HG03135 (cell line): ENCODE measurements around the gene YJU2.

Experiments
- ATAC-seq: cut with Tn5 transposase; IDR thresholded peaks from one replicate; pipeline ENCODE4 v1.9.1; 2021; ENCODE audit warnings: mild to moderate bottlenecking, moderate library complexity; ENCODE audit not compliant: unreplicated experiment

The YJU2 gene

GRCh38 chr19:4295972-4296771, 49.3 kb downstream of the YJU2 start:
- no peak for ATAC-seq

- ATAC-seq: no peak
Measured at GRCh38 chr19:4297901-4298809, 51.3 kb downstream of the YJU2 start.

GRCh38 chr19:4298810-4299550, 52.1 kb downstream of the YJU2 start:
- no peak for ATAC-seq

GRCh38 chr19:4300589-4300988, 53.7 kb downstream of the YJU2 start:
- no peak for ATAC-seq

- ATAC-seq: no peak
Measured at GRCh38 chr19:4301590-4302242, 54.8 kb downstream of the YJU2 start.

GRCh38 chr19:4302243-4302640, 55.4 kb downstream of the YJU2 start, which contains the start of gene TMIGD2:
TMIGD2 (minus strand) TSS chr19:4302389; CDS start chr19:4302385, 4 bp downstream.
- no peak for ATAC-seq

GRCh38 chr19:4303819-4304537, 57.1 kb downstream of the YJU2 start:
- no peak for ATAC-seq

GRCh38 chr19:4304538-4305256, 57.8 kb downstream of the YJU2 start, which contains the start of gene FSD1:
FSD1 (plus strand) TSS chr19:4304598; CDS start chr19:4304747, 149 bp downstream.
- no peak for ATAC-seq

GRCh38 chr19:4305257-4305612, 58.4 kb downstream of the YJU2 start:
- no peak for ATAC-seq

- ATAC-seq: no peak
Measured at GRCh38 chr19:4305659-4306058, 58.8 kb downstream of the YJU2 start.

- ATAC-seq: no peak
Measured at GRCh38 chr19:4310247-4311121, 63.6 kb downstream of the YJU2 start.

- no peak for ATAC-seq
Measured at GRCh38 chr19:4313847-4314490, 67.1 kb downstream of the YJU2 start.

GRCh38 chr19:4316956-4317355, 70.1 kb downstream of the YJU2 start:
- ATAC-seq: no peak

GRCh38 chr19:4318460-4318859, 71.6 kb downstream of the YJU2 start:
- ATAC-seq: no peak
